Trophoblast cell (in vitro differentiated cells and primary cell): ENCODE data around the gene MEIKIN.

Experiments
- DNase-seq, 2 donors: peaks; one replicate each; pipeline ENCODE4 v3.0.0-alpha.2; 2016
- H2AFZ ChIP-seq: 2 replicates; pipeline ENCODE4 v1.6.1; 2013; ENCODE audit warnings: low read length, moderate library complexity, mild to moderate bottlenecking; ENCODE audit not compliant: insufficient read depth, poor library complexity
- H2AK5ac ChIP-seq: 2 replicates; pipeline ENCODE4 v1.6.1; 2013; ENCODE audit warnings: mild to moderate bottlenecking, low read length
- H2BK120ac ChIP-seq: 2 replicates; pipeline ENCODE4 v1.6.1; 2013; ENCODE audit warnings: low read length, mild to moderate bottlenecking, moderate library complexity; ENCODE audit not compliant: insufficient read depth, poor library complexity
- H2BK12ac ChIP-seq: 2 replicates; pipeline ENCODE4 v1.6.1; 2013; ENCODE audit warnings: mild to moderate bottlenecking, low read length, moderate library complexity
- H2BK5ac ChIP-seq: 2 replicates; pipeline ENCODE4 v1.6.1; 2013; ENCODE audit warnings: low read length, low read depth, moderate library complexity, mild to moderate bottlenecking; ENCODE audit not compliant: poor library complexity
- H3K14ac ChIP-seq: 2 replicates; pipeline ENCODE4 v1.6.1; 2013; ENCODE audit warnings: mild to moderate bottlenecking, low read length
- H3K18ac ChIP-seq: 2 replicates; pipeline ENCODE4 v1.6.1; 2013; ENCODE audit warnings: mild to moderate bottlenecking, low read length
- H3K23ac ChIP-seq: 2 replicates; pipeline ENCODE4 v1.6.1; 2013; ENCODE audit warnings: low read length
- H3K27ac ChIP-seq: 2 replicates; pipeline ENCODE4 v1.5.1; 2013; ENCODE audit warnings: low read depth, mild to moderate bottlenecking, inconsistent platforms, low read length, moderate library complexity
- H3K27me3 ChIP-seq: 2 replicates; pipeline ENCODE4 v1.6.1; 2013; ENCODE audit warnings: inconsistent platforms, mild to moderate bottlenecking, low read length, moderate library complexity; ENCODE audit not compliant: insufficient read depth
- H3K36me3 ChIP-seq, 2 experiments: 1 replicate in 1 of 2; 2 replicates in 1 of 2; pipeline ENCODE4 v1.6.1; 2013; ENCODE audit warnings: low read length in 2 of 2, mild to moderate bottlenecking in 2 of 2, moderate library complexity in 1 of 2; ENCODE audit not compliant: insufficient read depth in 2 of 2, control insufficient read depth in 1 of 2
- H3K4ac ChIP-seq: 2 replicates; pipeline ENCODE4 v1.6.1; 2013; ENCODE audit warnings: low read depth, mild to moderate bottlenecking, low read length, moderate library complexity
- H3K4me1 ChIP-seq, 2 experiments: 1 replicate in 1 of 2; 2 replicates in 1 of 2; pipeline ENCODE4 v1.6.1; 2013; ENCODE audit warnings: low read length in 2 of 2, mild to moderate bottlenecking in 2 of 2, moderate library complexity in 1 of 2; ENCODE audit not compliant: insufficient read depth in 2 of 2, control insufficient read depth in 1 of 2
- H3K4me2 ChIP-seq: 2 replicates; pipeline ENCODE4 v1.6.1; 2013; ENCODE audit warnings: inconsistent platforms, mild to moderate bottlenecking, low read length, moderate library complexity
- H3K4me3 ChIP-seq: 2 replicates; pipeline ENCODE4 v1.5.1; 2013; ENCODE audit warnings: mild to moderate bottlenecking, low read depth, low read length, inconsistent platforms
- H3K79me1 ChIP-seq: one replicate; pipeline ENCODE4 v1.6.1; 2013; ENCODE audit warnings: low read length
- H3K79me2 ChIP-seq: 2 replicates; pipeline ENCODE4 v1.6.1; 2013; ENCODE audit warnings: low read length, mild to moderate bottlenecking; ENCODE audit not compliant: control insufficient read depth, insufficient read depth, poor library complexity
- H3K9ac ChIP-seq: 2 replicates; pipeline ENCODE4 v1.6.1; 2013; ENCODE audit warnings: mild to moderate bottlenecking, low read length
- H3K9me3 ChIP-seq: 2 replicates; pipeline ENCODE4 v1.6.1; 2013; ENCODE audit warnings: low read depth, mild to moderate bottlenecking, control low read depth, inconsistent platforms, low read length; ENCODE audit not compliant: insufficient read depth
- H4K12ac ChIP-seq: 2 replicates; pipeline ENCODE4 v1.6.1; 2013; ENCODE audit warnings: low read depth, mild to moderate bottlenecking, low read length, moderate library complexity
- H4K8ac ChIP-seq: 2 replicates; pipeline ENCODE4 v1.6.1; 2013; ENCODE audit warnings: low read depth, mild to moderate bottlenecking, low read length, moderate library complexity
- H4K91ac ChIP-seq: one replicate; pipeline ENCODE4 v1.6.1; 2013; ENCODE audit warnings: low read depth, mild to moderate bottlenecking, low read length, moderate library complexity
- WGBS: extraction: QIAGEN DNeasy Blood & Tissue Kit; methylation state at CpG from one replicate; pipeline ENCODE4 v1.1.7; 2013; ENCODE audit warnings: missing lambda C conversion rate; ENCODE audit not compliant: insufficient read length, insufficient coverage; ENCODE audit errors: extremely low coverage; 5-methylcytosine and 5-hydroxymethylcytosine counted together

MEIKIN gene

DNA sequence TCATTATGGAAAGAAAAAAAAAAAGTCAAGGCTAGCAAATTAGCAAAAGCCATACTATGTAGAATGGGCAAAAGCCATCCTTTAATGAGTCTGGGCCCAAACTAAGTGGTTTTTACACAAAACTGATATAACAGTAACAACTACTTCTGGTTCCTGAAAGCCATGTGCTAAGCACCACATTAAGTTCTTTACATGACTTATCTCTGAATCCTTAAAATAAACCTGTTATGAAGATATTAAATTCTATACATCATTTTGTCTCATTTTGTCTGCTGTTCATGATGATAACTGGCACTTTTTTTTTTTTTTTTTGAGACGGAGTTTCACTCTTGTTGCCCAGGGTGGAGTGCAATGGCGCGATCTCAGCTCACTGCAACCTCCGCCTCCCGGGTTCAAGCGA lies 153.6 kb downstream of the MEIKIN start:
- H3K36me3 ChIP-seq = no peaks in the 10 kb centered on the region
- peaks cover 0 to 2% of the 10 kb centered on the region in 2 experiments for H3K4me1 ChIP-seq
- peaks cover 11% of the 10 kb centered on the region for H3K79me2 ChIP-seq
- DNase-seq = no peak
- H4K8ac ChIP-seq = no peak overlapping the region
- no peak overlapping the region for H4K91ac ChIP-seq
- H2BK5ac ChIP-seq = no peak overlapping the region
- H3K14ac ChIP-seq = no peak overlapping the region
- no peak overlapping the region for H2BK12ac ChIP-seq
- H3K79me1 ChIP-seq = peaks cover 7% of the 10 kb centered on the region
- H3K23ac ChIP-seq = no peak overlapping the region
- WGBS = no CpG with 5 or more reads among the region's 6 CpGs
- H3K4ac ChIP-seq = no peak overlapping the region
- H3K9me3 ChIP-seq = no peaks in the 10 kb centered on the region
- no peak overlapping the region for H3K4me2 ChIP-seq
- H3K18ac ChIP-seq = no peak overlapping the region
- no peak overlapping the region for H3K27ac ChIP-seq
- no peak overlapping the region for H4K12ac ChIP-seq
- no peak overlapping the region for H2BK120ac ChIP-seq
- H2AK5ac ChIP-seq = no peak overlapping the region
- no peak overlapping the region for H2AFZ ChIP-seq
- no peak overlapping the region for H3K9ac ChIP-seq
- no peaks in the 10 kb centered on the region for H3K27me3 ChIP-seq
- H3K4me3 ChIP-seq = no peak overlapping the region

GRCh38 chr5:131790550-131790949 lies 154.9 kb downstream of the MEIKIN start:
- no peak overlapping the region for H3K4me3 ChIP-seq
- H3K36me3 ChIP-seq = no peaks in the 10 kb centered on the region
- no peak overlapping the region for H2BK120ac ChIP-seq
- H2AK5ac ChIP-seq = no peak overlapping the region
- no peak overlapping the region for H3K4me2 ChIP-seq
- no CpG with 5 or more reads among the region's 2 CpGs for WGBS
- no peak overlapping the region for H3K14ac ChIP-seq
- H3K4me1 ChIP-seq = peaks cover 0 to 2% of the 10 kb centered on the region in 2 experiments
- H4K8ac ChIP-seq = no peak overlapping the region
- no peak overlapping the region for H3K18ac ChIP-seq
- no peak overlapping the region for H3K23ac ChIP-seq
- peak overlapping the region; percentile 40 for H3K4ac ChIP-seq
- H3K79me1 ChIP-seq = no peaks in the 10 kb centered on the region
- no peak overlapping the region for H4K12ac ChIP-seq
- no peak overlapping the region for H4K91ac ChIP-seq
- peaks cover 3% of the 10 kb centered on the region for H3K79me2 ChIP-seq
- no peak overlapping the region for H3K9ac ChIP-seq
- H3K27me3 ChIP-seq = no peaks in the 10 kb centered on the region
- no peak for DNase-seq
- no peak overlapping the region for H2BK5ac ChIP-seq
- no peaks in the 10 kb centered on the region for H3K9me3 ChIP-seq
- no peak overlapping the region for H2AFZ ChIP-seq
- no peak overlapping the region for H2BK12ac ChIP-seq
- no peak overlapping the region for H3K27ac ChIP-seq

DNA sequence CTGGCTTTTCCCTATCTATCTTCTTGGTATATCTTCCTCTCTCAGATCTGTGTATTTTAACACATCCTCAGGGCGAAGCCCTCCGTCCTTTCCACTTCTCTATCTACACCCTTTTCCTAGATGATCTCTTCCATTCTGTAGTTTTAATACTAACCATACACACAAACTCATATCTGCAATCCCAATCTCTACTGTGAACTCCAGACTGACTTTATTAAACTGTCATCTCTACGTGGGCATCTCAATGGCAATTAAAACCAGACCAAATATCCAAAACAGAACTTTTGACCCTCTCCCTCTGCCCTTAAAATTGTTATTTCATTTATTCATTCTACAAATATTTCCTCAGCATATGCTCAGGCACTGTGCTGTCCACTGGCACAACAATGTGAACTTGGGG lies 155.7 kb downstream of the MEIKIN start:
- H2AFZ ChIP-seq = no peak overlapping the region
- no peaks in the 10 kb centered on the region for H3K9me3 ChIP-seq
- no peak overlapping the region for H4K12ac ChIP-seq
- no peak overlapping the region for H3K4ac ChIP-seq
- no peak overlapping the region for H2BK12ac ChIP-seq
- peaks cover 0 to 2% of the 10 kb centered on the region in 2 experiments for H3K4me1 ChIP-seq
- no peak overlapping the region for H3K18ac ChIP-seq
- H3K79me1 ChIP-seq = no peaks in the 10 kb centered on the region
- no peaks in the 10 kb centered on the region for H3K36me3 ChIP-seq
- no peak overlapping the region for H3K9ac ChIP-seq
- no peak overlapping the region for H3K4me2 ChIP-seq
- no CpG with 5 or more reads among the region's 3 CpGs for WGBS
- no peak overlapping the region for H2BK5ac ChIP-seq
- H4K8ac ChIP-seq = no peak overlapping the region
- no peak overlapping the region for H3K27ac ChIP-seq
- H2BK120ac ChIP-seq = no peak overlapping the region
- no peak overlapping the region for H2AK5ac ChIP-seq
- no peak overlapping the region for H3K14ac ChIP-seq
- no peak overlapping the region for H3K4me3 ChIP-seq
- no peak overlapping the region for H4K91ac ChIP-seq
- H3K79me2 ChIP-seq = peaks cover 3% of the 10 kb centered on the region
- no peak overlapping the region for H3K23ac ChIP-seq
- DNase-seq = no peak
- no peaks in the 10 kb centered on the region for H3K27me3 ChIP-seq

GRCh38 chr5:131787736-131788135 lies 157.7 kb downstream of the MEIKIN start:
- H4K12ac ChIP-seq = no peak overlapping the region
- no peaks in the 10 kb centered on the region for H3K27me3 ChIP-seq
- H3K4me2 ChIP-seq = no peak overlapping the region
- H4K91ac ChIP-seq = no peak overlapping the region
- peaks cover 1% of the 10 kb centered on the region for H3K79me2 ChIP-seq
- DNase-seq = no peak
- no peaks in the 10 kb centered on the region for H3K9me3 ChIP-seq
- no peak overlapping the region for H2BK5ac ChIP-seq
- no peak overlapping the region for H2BK120ac ChIP-seq
- peak overlapping the region; percentile 0 for H3K4ac ChIP-seq
- no peak overlapping the region for H2AK5ac ChIP-seq
- H3K4me3 ChIP-seq = no peak overlapping the region
- H4K8ac ChIP-seq = no peak overlapping the region
- no peak overlapping the region for H2BK12ac ChIP-seq
- no peak overlapping the region for H2AFZ ChIP-seq
- H3K4me1 ChIP-seq = peaks cover 0 to 2% of the 10 kb centered on the region in 2 experiments
- no peak overlapping the region for H3K18ac ChIP-seq
- H3K79me1 ChIP-seq = no peaks in the 10 kb centered on the region
- no peak overlapping the region for H3K14ac ChIP-seq
- H3K9ac ChIP-seq = peak overlapping the region; percentile 78
- H3K27ac ChIP-seq = no peak overlapping the region
- no peaks in the 10 kb centered on the region for H3K36me3 ChIP-seq
- H3K23ac ChIP-seq = peak overlapping the region; percentile 25
- WGBS = no CpG with 5 or more reads among the region's 4 CpGs
